CD4-positive, alpha-beta T cell treated with Interleukin-21 for 1 hour (primary cell): ENCODE data around the gene MBD3.

Source experiments
- DNase-seq: peaks from one replicate; pipeline ENCODE4 v3.0.0-alpha.2; 2020

Gene MBD3

GRCh38 chr19:1592024-1592754 lies 476 bp downstream of the MBD3 start:
- peak; percentile 86 for DNase-seq

- DNase-seq: no peak
Observed at GRCh38 chr19:1591421-1592023, 1.1 kb downstream of the MBD3 start.

DNA sequence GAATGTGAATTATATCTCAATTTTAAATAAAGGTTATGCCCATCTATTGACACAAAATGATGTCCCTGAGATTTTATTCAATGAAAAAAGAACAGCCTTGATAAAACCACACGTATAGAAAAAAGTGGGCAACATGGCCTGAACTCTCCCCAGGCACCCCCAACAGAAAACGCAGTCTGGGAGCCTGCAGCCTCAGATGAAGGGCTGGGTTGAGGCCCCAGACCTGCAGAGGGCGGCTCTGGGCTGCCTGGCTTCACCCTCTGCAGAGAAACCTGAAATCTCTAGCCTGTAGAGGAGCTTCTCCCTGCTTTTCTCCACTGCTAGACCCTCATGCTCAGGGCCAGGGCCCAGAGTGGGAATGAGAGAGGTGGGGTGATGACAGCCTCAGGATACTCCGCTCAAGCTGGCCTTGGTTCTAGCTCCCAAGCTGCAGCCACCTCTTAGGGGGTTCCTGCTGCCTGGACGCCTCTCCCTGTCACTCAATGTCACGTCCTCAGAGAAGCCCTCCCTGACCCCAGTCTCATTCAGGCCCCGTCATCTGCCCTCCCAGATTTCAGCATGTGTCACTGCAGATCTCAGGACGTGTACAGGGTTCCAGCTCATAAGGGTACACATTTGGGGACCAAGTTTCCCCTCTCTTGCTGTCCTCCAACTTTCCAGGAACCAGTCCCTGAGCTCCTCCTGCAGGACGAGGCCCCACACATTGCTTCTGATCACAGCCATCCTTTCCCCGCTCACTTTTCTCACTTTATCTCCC lies 1.8 kb downstream of the MBD3 start:
- peak; percentile 16 for DNase-seq

- DNase-seq: no peak
Observed at GRCh38 chr19:1587872-1588271, 4.8 kb downstream of the MBD3 start.

- DNase-seq: no peak
Observed at GRCh38 chr19:1585243-1585580, 7.5 kb downstream of the MBD3 start.

GRCh38 chr19:1584500-1585242 lies 8.0 kb downstream of the MBD3 start:
- DNase-seq: no peak

GRCh38 chr19:1582201-1582600 lies 10.5 kb downstream of the MBD3 start:
- DNase-seq: no peak

DNA sequence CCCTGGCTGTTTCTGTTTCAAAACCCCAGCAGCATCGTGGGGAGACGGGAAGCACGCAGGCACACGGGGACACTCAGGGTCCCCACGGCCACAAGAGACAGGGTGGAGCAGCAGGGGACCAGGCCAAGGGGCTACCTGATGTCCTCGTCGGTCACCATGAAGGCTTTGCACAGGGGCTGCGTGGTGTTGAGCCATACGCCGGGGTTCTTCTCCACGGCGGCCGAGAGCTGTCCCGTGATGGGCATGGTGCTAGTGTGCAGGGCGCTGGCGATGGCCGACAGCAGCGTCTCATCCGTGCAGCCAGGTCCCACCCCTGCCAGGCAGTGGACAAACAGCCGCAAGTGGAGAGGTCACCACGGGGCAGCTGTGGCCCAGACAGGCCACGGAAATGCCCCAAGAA lies 11.7 kb downstream of the MBD3 start:
- no peak for DNase-seq

- no peak for DNase-seq
Observed at GRCh38 chr19:1580382-1580781, 12.3 kb downstream of the MBD3 start.

GRCh38 chr19:1579222-1579621 lies 13.4 kb downstream of the MBD3 start:
- no peak for DNase-seq

DNA sequence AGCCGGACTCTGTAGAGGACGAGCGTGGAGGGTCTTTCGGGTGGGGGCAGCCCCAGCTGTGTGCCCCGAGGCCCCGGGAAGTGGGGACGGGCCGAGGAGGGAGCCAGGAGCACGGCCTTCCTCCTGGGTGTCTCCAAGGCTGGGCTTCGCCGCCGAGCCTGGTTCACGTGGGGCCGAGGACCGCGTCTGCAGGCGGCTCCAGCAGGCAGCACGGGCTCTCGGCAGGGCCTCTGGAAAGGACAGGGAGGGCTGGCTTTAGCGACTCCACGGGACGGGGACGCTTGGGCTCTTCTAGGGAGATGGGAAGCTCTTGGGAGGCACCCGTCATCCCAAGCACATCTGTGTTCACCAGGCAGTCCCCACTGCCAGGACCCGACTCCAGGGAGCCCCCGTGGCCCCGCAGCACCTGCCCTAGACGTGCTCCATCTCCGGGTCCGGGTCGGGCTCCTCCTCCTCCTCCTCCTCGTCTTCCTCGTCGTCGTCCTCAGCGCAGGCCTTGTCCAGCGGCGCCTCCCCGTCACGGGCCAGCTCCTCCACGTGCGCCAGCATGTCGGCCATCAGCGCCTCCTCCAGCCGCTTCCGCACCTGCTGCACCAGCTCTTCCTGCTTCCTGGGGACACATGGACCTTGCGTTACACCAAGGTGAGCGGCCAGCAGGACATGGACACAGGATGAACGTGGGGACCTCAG lies 14.6 kb downstream of the MBD3 start:
- DNase-seq: no peak

DNA sequence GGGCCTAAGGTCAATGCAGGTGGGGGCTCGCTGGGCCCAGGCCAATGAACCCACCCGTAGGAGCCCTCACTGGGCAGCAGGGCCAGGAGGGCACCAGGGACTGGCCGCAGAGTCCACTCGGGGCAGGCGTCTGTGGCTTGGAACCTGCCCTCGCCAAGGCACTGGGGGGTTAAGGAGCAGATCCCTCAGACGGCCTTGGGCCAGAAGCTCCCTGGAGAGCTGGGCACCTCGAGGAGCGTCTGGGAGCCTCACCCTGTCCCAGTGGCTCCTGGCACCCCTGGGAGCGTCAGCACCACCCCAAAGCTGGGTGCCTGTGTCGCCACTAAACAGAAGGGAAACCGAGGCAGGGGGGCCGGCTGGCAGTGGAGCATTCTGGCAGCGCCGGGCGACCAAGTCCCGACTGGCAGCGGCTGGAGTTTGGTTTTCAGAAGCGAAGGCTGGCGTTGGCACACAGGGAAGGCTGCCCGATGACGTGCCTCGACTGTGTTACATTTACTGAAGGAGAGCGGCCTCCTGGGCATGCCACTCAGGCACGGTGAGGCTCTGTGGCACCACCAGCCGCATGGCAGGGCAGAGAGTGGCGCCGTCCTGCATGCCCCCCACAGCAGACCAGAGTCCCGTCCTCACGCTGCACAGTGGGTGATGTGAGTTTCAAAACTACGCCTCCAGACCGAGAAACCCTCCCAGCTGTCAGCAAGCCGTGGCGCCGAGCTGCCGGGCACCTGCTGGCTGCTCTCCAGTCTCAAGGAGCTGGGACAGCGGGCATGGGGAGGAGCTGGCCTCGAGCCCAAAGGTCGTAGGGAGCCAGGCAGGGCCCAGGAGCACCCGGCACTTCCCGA lies 15.4 kb downstream of the MBD3 start:
- no peak for DNase-seq

- DNase-seq: no peak
Observed at GRCh38 chr19:1576242-1577089, 16.2 kb downstream of the MBD3 start.

GRCh38 chr19:1575323-1576241 lies 17.1 kb downstream of the MBD3 start:
- no peak for DNase-seq

DNA sequence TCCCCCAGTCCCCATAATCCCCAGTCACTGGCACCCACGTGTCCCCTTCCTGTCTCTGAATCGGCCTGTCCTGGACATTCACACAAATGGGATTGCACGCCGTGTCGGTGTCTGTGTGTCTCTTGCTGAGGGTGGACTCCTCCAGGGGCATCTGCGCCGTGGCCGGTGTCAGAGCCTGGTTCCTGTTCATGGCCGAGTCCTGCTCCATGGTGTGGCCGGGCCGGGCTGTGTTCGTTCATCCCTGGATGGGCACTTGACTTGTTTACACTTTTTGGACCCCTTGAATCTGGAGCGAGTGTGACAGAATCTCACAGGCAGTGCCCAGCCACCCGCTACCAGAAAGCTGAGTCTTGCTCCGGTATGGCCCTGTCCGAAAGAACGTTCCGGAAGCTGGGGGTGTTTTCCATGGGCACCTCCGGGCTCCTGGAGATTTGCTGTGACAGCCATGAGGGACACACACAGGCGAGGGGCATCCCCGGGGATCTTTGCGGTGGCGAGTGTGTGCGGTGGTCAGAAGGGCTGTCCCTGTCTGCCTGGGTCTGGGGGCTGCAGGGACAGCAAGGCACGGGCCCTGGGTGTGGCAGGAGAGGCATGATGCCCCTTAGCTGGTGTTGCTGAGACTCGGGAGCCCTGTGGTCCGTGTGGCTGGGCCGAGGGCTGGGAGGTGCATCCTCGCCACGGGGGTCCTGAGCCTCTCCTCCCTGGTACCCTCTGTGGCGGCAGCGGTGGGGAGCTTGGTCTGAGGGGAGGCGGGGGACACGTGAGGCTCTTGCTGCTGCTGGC lies 18.1 kb downstream of the MBD3 start:
- no peak for DNase-seq

- no peak for DNase-seq
Observed at GRCh38 chr19:1572795-1573194, 19.9 kb downstream of the MBD3 start.

DNA sequence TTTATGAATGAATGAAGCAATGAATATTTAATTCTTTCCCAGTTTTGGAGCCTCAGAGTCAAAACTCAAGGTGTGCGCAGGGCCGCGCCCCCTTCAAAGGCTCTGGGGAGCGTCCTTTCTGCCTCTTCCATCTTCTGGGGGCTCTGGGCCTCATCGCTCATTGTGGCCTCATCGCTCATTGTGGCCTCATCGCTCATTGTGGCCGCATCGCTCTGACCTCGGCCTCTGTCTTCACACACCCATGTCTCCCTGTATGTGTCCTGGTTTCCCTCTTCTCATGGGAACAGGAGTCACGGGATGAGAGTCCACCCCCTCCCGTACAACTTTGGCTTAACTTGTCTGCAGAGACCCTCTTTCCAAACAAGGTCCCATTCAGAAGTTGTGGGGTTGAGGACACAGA lies 21.3 kb downstream of the MBD3 start:
- DNase-seq: no peak

DNA sequence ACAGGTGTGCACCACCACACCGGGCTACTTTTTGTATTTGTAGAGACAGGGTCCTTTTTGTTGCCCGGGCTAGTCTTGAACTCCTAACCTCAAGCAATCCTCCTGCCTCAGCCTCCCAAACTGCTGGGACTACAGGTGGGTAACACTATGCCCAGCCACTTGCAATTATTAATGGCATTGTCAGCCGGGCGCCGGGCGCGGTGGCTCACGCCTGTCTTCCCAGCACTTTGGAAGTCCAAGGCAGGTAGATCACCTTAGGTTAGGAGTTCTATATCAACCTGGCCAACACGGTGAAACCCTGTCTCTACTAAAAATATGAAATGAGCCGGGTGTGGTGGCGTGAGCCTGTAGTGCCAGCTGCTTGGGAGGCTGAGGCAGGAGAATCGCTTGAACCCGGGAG lies 21.8 kb downstream of the MBD3 start:
- no peak for DNase-seq

DNA sequence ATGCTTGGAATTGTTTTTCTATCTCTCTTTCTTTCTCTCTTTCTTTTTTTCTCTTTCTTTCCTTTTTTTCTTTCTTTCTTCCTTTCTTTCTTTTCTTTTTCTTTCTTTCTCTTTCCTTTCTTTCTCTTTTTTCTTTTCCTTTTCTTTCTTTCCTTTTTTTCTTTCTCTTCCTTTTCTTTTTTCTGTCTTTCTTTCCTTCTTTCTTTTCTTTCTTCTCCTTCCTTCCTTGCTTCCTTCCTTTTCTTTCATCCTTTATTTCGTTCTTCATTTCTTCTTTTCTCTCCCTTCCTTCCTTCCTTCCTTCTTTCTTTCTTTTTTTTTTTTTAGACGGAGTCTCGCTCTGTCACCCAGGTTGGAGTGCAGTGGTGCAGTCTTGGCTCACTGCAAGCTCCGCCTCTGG lies 22.7 kb downstream of the MBD3 start:
- no peak for DNase-seq
